ENCODE data around the gene SWI5. TPM values are rescaled to one million over a fixed set of nuclear protein-coding genes. Genes with fewer than 3 reads are reported as not detected.

SWI5 gene
- polyA plus RNA-seq, 1 donor from 2014 or later, result 25.4 TPM

GRCh38 chr9:128247226-128247803, 28.8 kb upstream of the SWI5 start:
- Mint-ChIP-seq H3K9me3 (no peaks in the 10 kb centered on the region), H3K4me1 (peaks cover 18 to 25% (median 20%) of the 10 kb centered on the region in 3 donors), H3K4me3 (peak overlapping the region in 1 of 4 donors; percentile 18), H3K27ac (no peak overlapping the region), H3K36me3 (peaks cover 1% of the 10 kb centered on the region), H3K27me3 (peaks cover 17% of the 10 kb centered on the region)

DNA sequence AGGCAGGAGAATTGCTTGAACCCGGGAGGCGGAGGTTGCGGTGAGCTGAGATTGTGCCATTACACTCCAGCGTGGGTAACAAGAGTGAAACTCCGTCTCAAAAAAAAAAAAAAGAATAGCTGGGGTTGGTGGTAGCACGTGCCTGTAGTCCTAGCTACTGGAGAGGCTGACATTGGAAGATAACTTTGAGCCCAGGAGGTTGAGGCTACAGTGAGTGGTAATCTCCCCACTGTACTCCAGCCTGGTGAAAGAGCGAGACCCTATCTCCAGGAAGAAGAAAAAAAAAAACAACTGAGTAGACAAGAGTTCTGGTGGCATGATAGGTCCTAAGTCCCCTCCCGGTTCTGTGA, 26.5 kb upstream of the SWI5 start:
- peaks cover 12% of the 10 kb centered on the region for H3K27me3 Mint-ChIP-seq
- H3K27ac Mint-ChIP-seq, result peak overlapping the region; percentile 76 to 94 (median 89)
- H3K9me3 Mint-ChIP-seq, result no peaks in the 10 kb centered on the region

GRCh38 chr9:128249908-128250838, 25.9 kb upstream of the SWI5 start:
- H3K36me3 Mint-ChIP-seq, result peaks cover 2% of the 10 kb centered on the region
- H3K9me3 Mint-ChIP-seq, result no peaks in the 10 kb centered on the region
- peaks cover 13 to 21% (median 20%) of the 10 kb centered on the region in 3 donors for H3K4me1 Mint-ChIP-seq
- H3K4me3 Mint-ChIP-seq, result peak overlapping the region; percentile 84 to 94 (median 88)
- peaks cover 12% of the 10 kb centered on the region for H3K27me3 Mint-ChIP-seq
- H3K27ac Mint-ChIP-seq, result peak overlapping the region; percentile 76 to 94 (median 89)

More for the DNA sequence above, 26.5 kb upstream of the SWI5 start:
- Mint-ChIP-seq H3K36me3 (peaks cover 2% of the 10 kb centered on the region), H3K4me1 (peaks cover 13 to 20% (median 20%) of the 10 kb centered on the region in 3 donors), H3K4me3 (peak overlapping the region; percentile 84 to 94 (median 88))

DNA sequence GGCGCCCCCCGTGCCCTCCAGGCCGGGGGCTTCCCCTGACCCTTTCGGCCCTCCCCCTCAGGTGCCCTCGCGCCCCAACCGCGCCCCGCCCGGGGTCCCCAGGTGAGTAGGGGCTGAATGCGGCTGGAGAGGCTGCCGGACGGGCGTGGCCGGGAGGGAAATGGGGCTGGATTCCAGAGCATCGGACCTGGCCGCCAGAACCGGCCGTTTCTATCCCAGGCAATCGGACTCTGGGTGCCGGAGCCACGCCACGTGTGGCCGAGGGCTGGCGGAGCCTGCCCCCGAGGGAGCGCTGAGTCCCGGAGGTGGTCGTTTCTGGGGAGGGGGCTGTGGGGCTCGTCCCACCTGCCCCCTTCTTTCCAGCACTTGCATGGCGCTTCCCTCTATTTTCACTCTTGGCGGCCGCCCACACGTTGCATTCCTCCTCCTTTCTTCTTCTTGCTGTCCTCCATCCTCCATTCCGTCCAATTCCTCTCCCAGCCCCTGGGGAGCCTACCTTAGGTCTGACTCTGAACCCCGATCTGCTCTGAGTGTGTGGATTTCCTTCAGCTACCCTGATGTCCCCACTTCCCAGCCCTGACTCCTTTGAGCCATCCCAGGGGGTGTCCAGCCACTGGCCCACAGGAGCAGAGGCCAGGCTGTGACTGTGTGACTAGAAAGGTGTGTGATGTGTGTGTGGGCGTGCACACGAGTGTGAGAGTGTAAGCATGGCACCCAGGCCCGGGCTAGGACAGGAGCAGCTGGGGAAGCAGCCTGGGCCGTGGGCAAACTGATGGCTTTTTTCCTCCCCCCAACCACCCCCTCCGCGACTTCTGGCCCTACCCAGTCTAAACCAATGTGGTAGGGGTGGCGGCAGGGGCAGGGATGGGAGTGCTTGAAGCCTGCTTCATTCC, 25.0 kb upstream of the SWI5 start:
- peak overlapping the region; percentile 53 to 90 (median 65) for H3K4me3 Mint-ChIP-seq
- peaks cover 13 to 18% (median 16%) of the 10 kb centered on the region in 3 donors for H3K4me1 Mint-ChIP-seq
- peaks cover 3% of the 10 kb centered on the region for H3K36me3 Mint-ChIP-seq
- no peak overlapping the region for H3K27ac Mint-ChIP-seq
- H3K27me3 Mint-ChIP-seq, result peaks cover 8% of the 10 kb centered on the region
- H3K9me3 Mint-ChIP-seq, result no peaks in the 10 kb centered on the region

- peaks cover 3% of the 10 kb centered on the region for H3K36me3 Mint-ChIP-seq
- H3K27me3 Mint-ChIP-seq, result peaks cover 8% of the 10 kb centered on the region
- H3K27ac Mint-ChIP-seq, result no peak overlapping the region
- no peaks in the 10 kb centered on the region for H3K9me3 Mint-ChIP-seq
- peak overlapping the region in 3 of 4 donors; percentile 53 to 88 (median 67) for H3K4me3 Mint-ChIP-seq
- H3K4me1 Mint-ChIP-seq, result peaks cover 13 to 18% (median 16%) of the 10 kb centered on the region in 3 donors
Measured at GRCh38 chr9:128251732-128252100, 24.4 kb upstream of the SWI5 start.

- Mint-ChIP-seq H3K4me1 (peaks cover 13 to 18% (median 16%) of the 10 kb centered on the region in 3 donors), H3K9me3 (no peaks in the 10 kb centered on the region), H3K27me3 (peaks cover 8% of the 10 kb centered on the region), H3K27ac (peak overlapping the region in 1 of 3 donors; percentile 12), H3K4me3 (peak overlapping the region in 2 of 4 donors; percentile 27 to 53), H3K36me3 (peaks cover 4% of the 10 kb centered on the region)
Measured at GRCh38 chr9:128252317-128253139, 23.5 kb upstream of the SWI5 start.

DNA sequence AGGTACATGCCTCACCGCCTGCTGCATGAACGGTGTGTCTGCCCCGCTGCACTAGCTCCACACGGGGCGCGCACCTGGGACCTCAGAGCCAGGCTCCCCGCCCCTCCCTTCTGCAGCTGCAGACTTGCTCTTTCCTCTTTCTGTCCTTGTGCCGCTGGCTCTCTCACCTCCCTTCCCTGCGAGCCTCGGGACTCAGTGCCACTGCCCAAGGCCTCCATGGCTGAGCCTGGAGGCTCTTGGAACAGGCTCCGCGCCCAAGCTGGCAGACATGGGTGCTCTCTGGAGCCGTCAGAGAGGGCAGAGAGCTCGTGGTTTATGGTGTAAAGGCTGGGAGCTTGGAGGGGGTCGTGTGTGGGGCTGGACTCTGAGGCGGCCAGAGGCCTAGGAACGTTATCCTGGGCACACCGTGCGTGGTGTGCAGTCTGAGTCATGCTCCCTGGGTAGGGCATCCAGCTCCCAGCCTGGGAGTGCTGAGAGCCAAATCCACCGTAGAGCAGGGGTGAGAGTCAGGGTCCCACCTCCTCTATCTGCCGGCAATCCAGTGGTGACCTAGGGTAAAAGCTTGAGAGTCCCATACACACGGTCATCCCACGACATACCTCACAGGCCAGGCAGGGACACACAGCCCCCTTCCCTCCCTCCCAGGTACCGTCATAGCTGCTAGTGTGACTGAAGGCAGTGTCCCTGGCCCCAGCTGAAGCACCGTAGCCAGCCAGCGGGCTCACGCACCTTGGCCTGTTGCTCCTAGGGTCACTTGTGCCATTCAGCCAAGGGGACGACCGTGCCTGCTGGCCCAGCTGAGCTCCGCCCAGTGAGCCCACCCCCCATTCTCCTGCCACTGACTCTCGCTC, 22.7 kb upstream of the SWI5 start:
- peaks cover 5% of the 10 kb centered on the region for H3K36me3 Mint-ChIP-seq
- H3K4me1 Mint-ChIP-seq, result peaks cover 13 to 18% (median 16%) of the 10 kb centered on the region in 3 donors
- H3K9me3 Mint-ChIP-seq, result no peaks in the 10 kb centered on the region
- H3K4me3 Mint-ChIP-seq, result peak overlapping the region in 3 of 4 donors; percentile 13 to 67 (median 52)
- H3K27me3 Mint-ChIP-seq, result peaks cover 8% of the 10 kb centered on the region
- H3K27ac Mint-ChIP-seq, result peak overlapping the region in 1 of 3 donors; percentile 12

- peaks cover 13 to 18% (median 16%) of the 10 kb centered on the region in 3 donors for H3K4me1 Mint-ChIP-seq
- H3K9me3 Mint-ChIP-seq, result no peaks in the 10 kb centered on the region
- H3K27ac Mint-ChIP-seq, result no peak overlapping the region
- H3K36me3 Mint-ChIP-seq, result peaks cover 5% of the 10 kb centered on the region
- H3K4me3 Mint-ChIP-seq, result peak overlapping the region in 2 of 4 donors; percentile 52 to 67
- peaks cover 8% of the 10 kb centered on the region for H3K27me3 Mint-ChIP-seq
Measured at GRCh38 chr9:128253991-128254346, 22.1 kb upstream of the SWI5 start.

- Mint-ChIP-seq H3K27me3 (peaks cover 8% of the 10 kb centered on the region), H3K36me3 (peaks cover 5% of the 10 kb centered on the region), H3K9me3 (no peaks in the 10 kb centered on the region), H3K4me1 (peaks cover 13 to 18% (median 16%) of the 10 kb centered on the region in 3 donors), H3K4me3 (no peak overlapping the region), H3K27ac (no peak overlapping the region)
Measured at GRCh38 chr9:128254362-128254761, 21.7 kb upstream of the SWI5 start.

- Mint-ChIP-seq H3K9me3 (no peaks in the 10 kb centered on the region), H3K4me3 (peak overlapping the region in 1 of 4 donors; percentile 1), H3K27me3 (peaks cover 8% of the 10 kb centered on the region), H3K4me1 (peaks cover 8 to 14% (median 11%) of the 10 kb centered on the region in 3 donors), H3K36me3 (peaks cover 5% of the 10 kb centered on the region), H3K27ac (peak overlapping the region in 1 of 3 donors; percentile 59)
Measured at GRCh38 chr9:128254855-128255759, 21.0 kb upstream of the SWI5 start.

- H3K27me3 Mint-ChIP-seq, result peaks cover 6% of the 10 kb centered on the region
- H3K36me3 Mint-ChIP-seq, result peaks cover 6% of the 10 kb centered on the region
- H3K4me3 Mint-ChIP-seq, result no peak overlapping the region
- no peak overlapping the region for H3K27ac Mint-ChIP-seq
- H3K4me1 Mint-ChIP-seq, result peaks cover 0 to 4% (median 4%) of the 10 kb centered on the region in 3 donors
- no peaks in the 10 kb centered on the region for H3K9me3 Mint-ChIP-seq
Measured at GRCh38 chr9:128257086-128257825, 18.8 kb upstream of the SWI5 start.

DNA sequence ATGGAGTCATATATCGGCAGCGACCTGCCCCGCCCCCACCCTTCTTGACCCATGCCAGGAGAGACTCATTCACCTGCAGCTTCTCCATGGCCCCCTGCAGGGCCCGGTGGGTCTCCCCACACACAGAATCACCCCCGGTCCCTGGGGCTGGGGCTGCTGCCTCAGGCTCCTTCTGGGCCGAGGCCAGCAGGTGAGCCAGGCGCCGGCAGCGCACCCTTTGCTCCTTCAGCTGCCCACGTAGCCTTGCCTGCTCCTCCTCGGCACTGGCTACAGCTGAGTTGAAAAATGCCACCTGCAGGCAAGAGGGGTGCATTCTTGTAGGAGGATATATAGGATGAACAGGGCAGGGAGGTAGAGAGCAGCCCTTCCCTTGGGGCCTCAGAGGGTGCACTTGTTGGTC, 18.2 kb upstream of the SWI5 start:
- Mint-ChIP-seq H3K4me3 (no peak overlapping the region), H3K4me1 (peaks cover 0 to 3% (median 1%) of the 10 kb centered on the region in 3 donors), H3K27me3 (peaks cover 4% of the 10 kb centered on the region), H3K9me3 (no peaks in the 10 kb centered on the region), H3K36me3 (peaks cover 9% of the 10 kb centered on the region), H3K27ac (no peak overlapping the region)
